22Rv1 (cell line): ENCODE measurements around the gene RAB8A.

ENCODE experiments used
- H3K27ac ChIP-seq: fragments of 450-650 bp; 2 replicates; pipeline ENCODE4 v1.5.1; 2017
- CTCF ChIP-seq: fragments of 450-650 bp; IDR thresholded peaks from 2 replicates; pipeline ENCODE4 v1.5.1; 2017; ENCODE audit warnings: mild to moderate bottlenecking
- ZFX ChIP-seq: fragments of 450-650 bp; IDR thresholded peaks from 2 replicates; pipeline ENCODE4 v1.6.1; 2017; ENCODE audit warnings: antibody characterized with exemption, borderline replicate concordance

RAB8A gene

GRCh38 chr19:16148443-16149229 lies 36.9 kb downstream of the RAB8A start:
- TF ChIP-seq CTCF (no peak), ZFX (no peak)
- no peak overlapping the region for H3K27ac ChIP-seq

- no peak overlapping the region for H3K27ac ChIP-seq
- TF ChIP-seq ZFX (no peak), CTCF (no peak)
These were observed 42.1 kb downstream of the RAB8A start for GRCh38 chr19:16153582-16154336.

GRCh38 chr19:16154557-16154956 lies 42.9 kb downstream of the RAB8A start:
- TF ChIP-seq CTCF (no peak), ZFX (no peak)
- H3K27ac ChIP-seq, result no peak overlapping the region

- TF ChIP-seq ZFX (no peak), CTCF (no peak)
- H3K27ac ChIP-seq, result no peak overlapping the region
These were observed 43.4 kb downstream of the RAB8A start for GRCh38 chr19:16155128-16155527.

GRCh38 chr19:16156904-16157303 lies 45.2 kb downstream of the RAB8A start:
- no peak for TF ChIP-seq CTCF
- no peak overlapping the region for H3K27ac ChIP-seq

- no peak overlapping the region for H3K27ac ChIP-seq
- no peak for TF ChIP-seq CTCF
- no peak for TF ChIP-seq ZFX
These were observed 45.9 kb downstream of the RAB8A start for GRCh38 chr19:16157601-16158000.

GRCh38 chr19:16159655-16160054 lies 48.0 kb downstream of the RAB8A start:
- H3K27ac ChIP-seq, result no peak overlapping the region
- no peak for TF ChIP-seq ZFX
- no peak for TF ChIP-seq CTCF
